Activated T-cell treated with anti-CD3 and anti-CD28 coated beads for 4 hours (primary cell): ENCODE data around the gene AGMAT.
A peak's percentile ranks its signal among the peaks of the same experiment; 100 is the strongest.
"Not testable (repeated sequence)": the region's sequence is repeated elsewhere in the genome, so short reads cannot be mapped to it uniquely, and the experiment has no call there.

Source experiments
- DNase-seq: peaks from one replicate; pipeline ENCODE4 v3.0.0-alpha.2; 2020

The AGMAT gene

GRCh38 chr1:15610167-15610566 is 25.3 kb upstream of the AGMAT start:
- no peak for DNase-seq

GRCh38 chr1:15609631-15610030 is 24.8 kb upstream of the AGMAT start:
- DNase-seq: no peak

- no peak for DNase-seq
These were observed 20.8 kb upstream of the AGMAT start for GRCh38 chr1:15605398-15606383.

DNA sequence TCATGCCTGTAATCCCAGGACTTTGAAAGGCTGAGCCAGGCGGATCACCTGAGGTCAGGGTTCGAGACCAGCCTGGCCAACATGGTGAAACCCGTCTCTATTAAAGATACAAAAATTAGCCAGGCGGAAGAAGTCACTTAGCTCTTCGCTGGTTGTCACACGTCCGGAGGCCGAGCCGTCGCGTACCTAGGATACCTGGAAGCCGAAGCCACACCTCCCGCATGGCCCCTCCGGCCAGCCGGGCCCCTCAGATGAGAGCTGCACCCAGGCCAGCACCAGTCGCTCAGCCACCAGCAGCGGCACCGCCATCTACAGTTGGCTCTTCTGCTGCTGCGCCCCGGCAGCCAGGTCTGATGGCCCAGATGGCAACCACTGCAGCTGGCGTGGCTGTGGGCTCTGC is 19.5 kb upstream of the AGMAT start:
- DNase-seq: not testable (repeated sequence)

- DNase-seq: not testable (repeated sequence)
These were observed 19.1 kb upstream of the AGMAT start for GRCh38 chr1:15603966-15604282.

DNA sequence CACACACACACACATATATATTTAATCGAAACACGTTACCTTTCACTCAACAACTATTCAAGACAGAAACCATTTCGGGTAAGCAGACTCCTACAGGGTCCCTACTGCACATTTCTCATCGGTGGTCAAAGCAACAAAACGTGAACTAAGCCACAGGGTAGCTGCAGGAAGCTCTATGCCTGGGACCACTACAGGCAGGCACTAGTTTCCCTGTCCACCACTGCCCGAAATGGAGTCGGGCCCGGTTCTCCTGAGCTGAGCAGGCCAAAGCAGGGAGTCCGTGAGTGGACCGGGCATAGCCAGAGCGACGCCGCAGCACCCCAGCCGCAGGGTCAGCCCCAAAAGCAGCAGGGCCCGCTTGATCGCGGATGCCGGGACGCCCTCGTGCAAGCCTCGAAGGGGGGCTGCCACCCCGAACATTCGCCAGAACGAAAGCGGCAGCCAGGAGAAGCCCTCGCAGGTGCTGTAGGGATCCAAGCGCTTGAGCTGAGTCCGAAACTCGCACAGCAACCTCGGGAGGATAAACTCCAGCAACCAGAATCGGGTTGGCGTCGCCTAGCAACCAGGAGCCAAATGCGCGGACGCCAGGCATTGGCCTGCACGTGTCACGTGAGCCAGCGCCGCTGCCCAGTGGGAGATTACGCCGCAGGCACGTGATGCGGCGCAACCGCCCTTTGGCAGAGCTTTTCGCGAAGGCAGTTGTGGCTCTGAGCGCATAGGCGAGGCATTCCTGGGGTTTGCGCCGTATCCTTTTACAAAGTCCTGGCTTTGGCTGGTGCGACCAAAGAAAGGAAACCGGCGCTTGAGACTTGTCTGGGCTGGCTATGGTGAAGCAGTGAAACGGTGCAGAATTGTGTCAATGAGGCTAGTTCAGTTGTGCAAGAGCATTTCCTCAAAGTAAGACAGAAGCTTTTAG is 18.5 kb upstream of the AGMAT start:
- peak; percentile 82 for DNase-seq

DNA sequence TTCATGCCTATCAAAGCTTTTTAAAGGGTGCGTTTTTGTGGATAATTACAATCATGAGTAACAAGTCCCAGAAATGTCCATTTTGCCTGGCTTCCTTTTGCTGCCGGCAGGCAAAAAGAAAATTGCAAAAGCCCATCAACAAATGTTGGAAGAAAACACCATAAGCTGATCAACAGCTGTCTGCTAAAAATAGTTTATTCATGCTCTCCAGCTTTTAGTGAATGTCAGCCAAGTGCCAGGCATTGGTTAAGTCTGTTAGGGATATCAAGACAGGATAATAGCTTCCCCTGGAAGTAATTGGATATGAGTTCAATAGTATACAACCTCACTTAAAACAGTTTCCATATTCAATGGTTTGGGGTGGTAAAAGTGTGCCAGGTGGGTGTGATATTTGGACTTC is 13.6 kb upstream of the AGMAT start:
- DNase-seq: no peak

- no peak for DNase-seq
These were observed 11.2 kb upstream of the AGMAT start for GRCh38 chr1:15595809-15596617.

DNA sequence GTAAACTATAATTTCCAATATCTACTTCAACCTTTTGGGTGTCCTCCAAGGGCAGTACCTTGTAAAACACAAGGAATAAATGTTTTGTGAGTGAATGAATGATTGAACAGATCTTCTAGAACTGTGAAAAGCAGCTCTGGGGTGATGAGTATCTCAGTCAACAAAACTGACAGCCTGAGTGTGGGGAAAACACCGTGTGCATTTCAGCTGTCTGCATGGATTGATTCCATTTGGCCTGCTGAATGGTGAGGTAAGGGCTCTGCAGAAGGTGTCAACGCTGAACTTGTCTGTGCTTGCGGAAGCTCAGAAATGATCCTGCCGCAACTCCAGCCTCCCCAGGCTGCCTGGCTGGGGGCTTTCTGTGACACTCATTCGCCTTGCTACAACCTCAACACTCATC is 7.4 kb upstream of the AGMAT start:
- DNase-seq: no peak

GRCh38 chr1:15583016-15583706 is 1.7 kb downstream of the AGMAT start:
- no peak for DNase-seq

- DNase-seq: no peak
These were observed 5.2 kb downstream of the AGMAT start for GRCh38 chr1:15579683-15580047.

- DNase-seq: no peak
These were observed 5.7 kb downstream of the AGMAT start for GRCh38 chr1:15578921-15579682.

DNA sequence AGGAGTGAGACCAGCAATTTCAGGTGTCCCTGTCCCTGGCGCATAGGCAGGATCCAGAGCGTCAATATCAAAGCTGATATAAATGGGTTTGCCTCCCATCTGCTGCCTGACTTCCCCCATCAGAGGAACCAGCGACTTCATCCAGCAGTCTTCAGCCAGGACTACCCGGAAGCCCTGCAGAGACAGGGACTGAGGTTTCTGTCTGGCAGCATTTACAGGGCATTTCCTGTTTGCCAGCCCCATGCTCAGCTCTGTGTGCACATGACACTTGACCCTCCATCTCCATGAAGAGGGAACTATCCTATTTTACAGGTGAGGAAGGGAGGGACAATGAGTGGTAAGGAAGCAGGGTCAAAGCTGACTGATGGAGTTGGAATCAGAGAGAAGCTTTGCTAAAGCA is 7.2 kb downstream of the AGMAT start:
- DNase-seq: no peak

DNA sequence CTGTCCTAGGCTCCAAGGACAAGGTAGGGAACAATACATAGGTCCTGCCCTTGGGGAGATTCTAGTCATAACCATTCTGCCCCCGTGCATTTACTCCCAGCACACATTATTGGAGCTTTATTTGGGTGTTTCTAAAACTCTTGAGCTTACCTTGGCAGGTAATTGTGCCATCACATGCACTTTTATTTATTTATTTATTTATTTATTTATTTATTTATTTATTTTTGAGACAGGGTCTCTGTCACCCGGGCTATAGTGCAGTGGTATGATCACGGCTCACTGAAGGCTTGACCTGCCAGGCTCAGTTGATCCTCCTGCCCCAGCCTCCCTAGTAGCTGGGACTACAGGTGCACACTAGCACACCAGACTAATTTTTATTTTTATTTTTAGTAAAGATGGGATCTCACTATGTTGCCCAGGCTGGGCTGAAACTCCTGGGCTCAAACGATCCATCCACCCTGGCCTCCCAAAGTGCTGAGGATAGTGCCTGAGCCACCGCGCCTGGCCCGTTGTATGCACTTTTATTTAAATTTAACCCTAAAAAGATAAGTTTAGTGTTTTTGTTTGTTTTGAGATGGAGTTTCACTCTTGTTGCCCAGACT is 9.2 kb downstream of the AGMAT start:
- no peak for DNase-seq

- DNase-seq: no peak
These were observed 10.1 kb downstream of the AGMAT start for GRCh38 chr1:15574741-15575140.

- DNase-seq: no peak
These were observed 11.4 kb downstream of the AGMAT start for GRCh38 chr1:15573477-15573876.

GRCh38 chr1:15571266-15571665 is 13.6 kb downstream of the AGMAT start:
- DNase-seq: no peak

DNA sequence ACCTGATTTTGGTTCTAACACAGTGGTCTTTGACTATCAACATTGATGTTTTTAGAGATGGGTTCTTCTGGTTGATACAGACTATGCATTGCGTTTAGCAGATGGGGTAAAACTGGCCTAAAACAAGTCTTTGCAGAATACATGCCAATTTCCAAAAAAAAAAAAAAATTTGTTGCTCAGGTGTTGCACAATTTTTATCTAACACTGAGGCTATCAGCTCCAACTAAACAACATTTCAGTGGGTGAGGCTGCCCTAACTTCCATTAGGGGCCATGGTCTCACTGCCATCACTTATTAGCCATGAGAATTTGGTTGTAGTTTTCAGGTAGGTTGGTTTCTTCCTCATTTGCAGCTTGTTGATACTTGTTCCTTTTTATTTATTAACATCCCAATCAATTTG is 14.0 kb downstream of the AGMAT start:
- DNase-seq: no peak

DNA sequence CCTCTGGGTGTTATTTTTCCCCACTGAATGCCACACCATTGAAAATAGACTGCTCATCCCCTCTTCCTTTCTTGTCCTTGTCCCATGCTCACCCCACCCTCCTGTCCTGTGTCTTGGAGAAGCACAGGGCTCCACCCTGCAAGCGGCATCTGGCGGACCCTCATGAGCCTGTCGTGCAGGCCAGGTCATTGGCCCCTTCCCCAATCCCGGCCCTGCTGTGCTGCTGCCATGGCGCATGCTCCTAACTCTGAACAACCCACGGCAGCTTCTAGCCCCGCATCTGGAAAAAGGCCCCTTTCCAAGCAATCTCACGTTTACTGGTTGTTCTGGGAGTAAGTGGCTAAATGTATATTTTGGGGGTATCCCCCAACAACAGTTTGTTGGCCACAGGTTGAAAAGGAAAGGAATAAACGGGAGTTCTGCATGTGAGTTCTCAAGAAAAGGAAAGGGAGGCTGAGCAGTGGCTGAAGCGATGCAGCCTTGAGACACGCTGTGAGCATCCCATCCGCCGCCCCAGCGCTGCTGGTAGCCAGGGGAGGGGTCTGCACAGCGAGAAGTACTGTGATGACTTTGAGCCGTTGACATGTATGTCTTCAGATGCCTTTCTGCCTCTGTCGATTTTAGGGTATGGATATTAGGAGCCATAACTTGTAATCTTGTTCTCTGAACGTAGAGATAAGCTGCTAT is 16.3 kb downstream of the AGMAT start:
- no peak for DNase-seq

- DNase-seq: no peak
These were observed 25.6 kb downstream of the AGMAT start for GRCh38 chr1:15559189-15559810.
